Measurements from ENCODE around the gene HSPA12B.

The HSPA12B gene

GRCh38 chr20:3767427-3768341 lies 35.2 kb downstream of the HSPA12B start, which contains the start of gene ADISSP:
ADISSP (minus strand) TSS chr20:3767753; CDS start chr20:3760100, 7,653 bp downstream.
- DNase-seq (ENCODE audit: extremely low read depth, low read depth): peak; percentile 96
- peak; percentile 6 for TF ChIP-seq CTCF (IDR thresholded peaks at IDR 0.05; ENCODE audit: low read depth, low read length)

- TF ChIP-seq CTCF (IDR thresholded peaks at IDR 0.05; ENCODE audit: low read depth, low read length): peak; percentile 61
- no peak for DNase-seq (ENCODE audit: extremely low read depth, low read depth)
Measured at GRCh38 chr20:3768342-3769130, 36.1 kb downstream of the HSPA12B start.

GRCh38 chr20:3771552-3772058 lies 39.1 kb downstream of the HSPA12B start:
- DNase-seq (ENCODE audit: extremely low read depth, low read depth): no peak
- no peak for TF ChIP-seq CTCF (IDR thresholded peaks at IDR 0.05; ENCODE audit: low read depth, low read length)

GRCh38 chr20:3775457-3776108 lies 43.1 kb downstream of the HSPA12B start:
- no peak for TF ChIP-seq CTCF (IDR thresholded peaks at IDR 0.05; ENCODE audit: low read depth, low read length)
- no peak for DNase-seq (ENCODE audit: extremely low read depth, low read depth)

- TF ChIP-seq CTCF (IDR thresholded peaks at IDR 0.05; ENCODE audit: low read depth, low read length): no peak
- DNase-seq (ENCODE audit: extremely low read depth, low read depth): no peak
Measured at GRCh38 chr20:3777381-3777715, 44.9 kb downstream of the HSPA12B start.

GRCh38 chr20:3777716-3778629 lies 45.5 kb downstream of the HSPA12B start:
- no peak for DNase-seq (ENCODE audit: extremely low read depth, low read depth)
- TF ChIP-seq CTCF (IDR thresholded peaks at IDR 0.05; ENCODE audit: low read depth, low read length): no peak
